AG04450 (cell line): ENCODE data around the gene PGLYRP4. TPM values are rescaled to one million over a fixed set of nuclear protein-coding genes. Genes with fewer than 3 reads are reported as not detected.

Experiments used
- CTCF ChIA-PET: fragments of 300-600, 350-600 bp; formaldehyde crosslinking; extraction: SDS; loops from one replicate; lab custom pipeline; 2022; ENCODE audit warnings: antibody characterized with exemption, inconsistent platforms; lab: Charles Lee
- POLR2A ChIA-PET: fragments of 350-600 bp; formaldehyde crosslinking; extraction: SDS; loops from one replicate; lab custom pipeline; 2021; ENCODE audit warnings: antibody characterized with exemption, inconsistent platforms; lab: Yijun Ruan, JAX
- DNase-seq: peaks from one replicate; pipeline ENCODE4 v3.0.0-alpha.2; 2011; ENCODE audit warnings: low read depth, low spot score
- H3K27ac ChIP-seq: one replicate; pipeline ENCODE4 v1.5.1; 2012; ENCODE audit warnings: low read depth, low read length, control low read depth
- H3K27me3 ChIP-seq: one replicate; pipeline ENCODE4 v1.6.0; 2012; ENCODE audit warnings: low read length; ENCODE audit not compliant: control insufficient read depth, insufficient read depth
- H3K4me3 ChIP-seq: 2 replicates; pipeline ENCODE4 v1.5.1; 2011; ENCODE audit warnings: mild to moderate bottlenecking, low read depth, low read length, control low read depth
- H3K9me3 ChIP-seq: 2 replicates; pipeline ENCODE4 v1.5.1; 2012; ENCODE audit warnings: low read length; ENCODE audit not compliant: control insufficient read depth, insufficient read depth
- CTCF ChIP-seq: IDR thresholded peaks from 2 replicates; pipeline ENCODE4 v1.5.1; 2011; ENCODE audit warnings: low read depth, low read length, control low read depth, inconsistent platforms
- polyA plus RNA-seq: library from polyadenylated mRNA; depleted of rRNA; stranded (reverse); fragments of >200 nt; gene quantifications from 2 replicates; pipeline ENCODE4 v1.2.3, GENCODE V29; 2011

PGLYRP4 gene
- polyA plus RNA-seq, 1 experiment, result not detected

- no peak for DNase-seq
- no peak for TF ChIP-seq CTCF
- POLR2A ChIA-PET, result no interaction called here
- H3K9me3 ChIP-seq, result no peaks in the 10 kb centered on the region
- H3K27me3 ChIP-seq, result peaks cover 9% of the 10 kb centered on the region
- no peak overlapping the region for H3K27ac ChIP-seq
- CTCF ChIA-PET, result interaction anchor here (1.2 kb wide), 1 partner anchor 149 kb away, joined by 3 read pairs; no protein-coding TSS in a partner anchor
- H3K4me3 ChIP-seq, result no peak overlapping the region
These were observed 3.2 kb downstream of the PGLYRP4 start for GRCh38 chr1:153345187-153346076.

GRCh38 chr1:153344718-153345025, 4.0 kb downstream of the PGLYRP4 start:
- H3K4me3 ChIP-seq, result no peak overlapping the region
- DNase-seq, result no peak
- POLR2A ChIA-PET, result no interaction called here
- CTCF ChIA-PET, result no interaction called here
- no peak overlapping the region for H3K27ac ChIP-seq
- H3K9me3 ChIP-seq, result no peaks in the 10 kb centered on the region
- peaks cover 9% of the 10 kb centered on the region for H3K27me3 ChIP-seq
- TF ChIP-seq CTCF, result no peak

GRCh38 chr1:153343811-153344717, 4.6 kb downstream of the PGLYRP4 start:
- Histone ChIP-seq H3K27me3 (peaks cover 7% of the 10 kb centered on the region), H3K4me3 (no peak overlapping the region), H3K27ac (no peak overlapping the region), H3K9me3 (no peaks in the 10 kb centered on the region)
- TF ChIP-seq CTCF, result no peak
- no peak for DNase-seq
- POLR2A ChIA-PET, result no interaction called here
- CTCF ChIA-PET, result interaction anchor here (4.0 kb wide), 1 partner anchor 8 kb away, joined by 16 read pairs; no protein-coding TSS in a partner anchor

GRCh38 chr1:153343040-153343681, 5.5 kb downstream of the PGLYRP4 start:
- POLR2A ChIA-PET, result no interaction called here
- CTCF ChIA-PET, result interaction anchor here (4.0 kb wide), 1 partner anchor 9 kb away, joined by 16 read pairs; no protein-coding TSS in a partner anchor

More at GRCh38 chr1:153343040-153343681, 5.5 kb downstream of the PGLYRP4 start:
- TF ChIP-seq CTCF, result no peak
- H3K27ac ChIP-seq, result no peak overlapping the region
- H3K27me3 ChIP-seq, result peaks cover 5% of the 10 kb centered on the region
- H3K9me3 ChIP-seq, result no peaks in the 10 kb centered on the region
- no peak for DNase-seq
- H3K4me3 ChIP-seq, result no peak overlapping the region
